HepG2 (cell line): ENCODE measurements around the gene MORN1. TPM values are rescaled to one million over a fixed set of nuclear protein-coding genes. Genes with fewer than 3 reads are reported as not detected.

ENCODE experiments used
- MAFG ChIP-seq: sonication (generic); formaldehyde crosslinking; IDR thresholded peaks from 2 replicates; pipeline ENCODE4 v1.5.1; 2020; ENCODE audit warnings: mild to moderate bottlenecking, missing genetic modification reagents
- MEF2D ChIP-seq: sonication (generic); formaldehyde crosslinking; IDR thresholded peaks from 2 replicates; pipeline ENCODE4 v1.5.1; 2020; ENCODE audit warnings: mild to moderate bottlenecking, missing genetic modification reagents
- NFE2 ChIP-seq: sonication (generic); formaldehyde crosslinking; IDR thresholded peaks from 2 replicates; pipeline ENCODE4 v1.4.0; 2020; ENCODE audit warnings: missing genetic modification reagents
- NR2F1 ChIP-seq, 2 experiments: fragments of 450-650 bp in 1 of 2; formaldehyde crosslinking in 1 of 2; IDR thresholded peaks; 2 replicates each; pipeline versions ENCODE4 v1.5.0 to v1.6.1; 2016 to 2020; ENCODE audit warnings: mild to moderate bottlenecking in 1 of 2, missing compliant biosample characterization in 1 of 2, missing genetic modification reagents in 1 of 2, moderate library complexity in 1 of 2
- SRSF1 ChIP-seq: fragments of 200-400 bp; formaldehyde crosslinking; optimal IDR thresholded peaks from 2 replicates; pipeline ENCODE3; 2017; ENCODE audit warnings: mild to moderate bottlenecking, low read depth, low read length, moderate library complexity
- ZC3H13 ChIP-seq: sonication (generic); formaldehyde crosslinking; IDR thresholded peaks from 2 replicates; pipeline ENCODE4 v1.8.1; 2023; ENCODE audit warnings: mild to moderate bottlenecking, missing genetic modification reagents, moderate library complexity
- ZNF274 ChIP-seq: sonication (generic); formaldehyde crosslinking; IDR thresholded peaks from 2 replicates; pipeline ENCODE4 v1.5.1; 2020; ENCODE audit warnings: mild to moderate bottlenecking, missing genetic modification reagents
- ZNF446 ChIP-seq: sonication (generic); formaldehyde crosslinking; IDR thresholded peaks from 2 replicates; pipeline ENCODE4 v1.5.0; 2020; ENCODE audit warnings: mild to moderate bottlenecking, missing genetic modification reagents
- ZNF678 ChIP-seq: sonication (generic); formaldehyde crosslinking; IDR thresholded peaks from 2 replicates; pipeline ENCODE4 v1.4.0; 2020; ENCODE audit warnings: mild to moderate bottlenecking, missing genetic modification reagents
- ZNF772 ChIP-seq: sonication (generic); formaldehyde crosslinking; IDR thresholded peaks from 2 replicates; pipeline ENCODE4 v1.5.0; 2020; ENCODE audit warnings: mild to moderate bottlenecking, missing genetic modification reagents
- ZSCAN25 ChIP-seq: sonication (generic); formaldehyde crosslinking; IDR thresholded peaks from 2 replicates; pipeline ENCODE4 v1.8.0; 2022; ENCODE audit warnings: mild to moderate bottlenecking, missing genetic modification reagents
- ZSCAN29 ChIP-seq: sonication (generic); formaldehyde crosslinking; conservative IDR thresholded peaks from 2 replicates; pipeline ENCODE4 v1.4.0; 2020; ENCODE audit warnings: mild to moderate bottlenecking, missing genetic modification reagents
- ZSCAN9 ChIP-seq: IDR thresholded peaks from 2 replicates; pipeline ENCODE4 v1.6.1; 2016; ENCODE audit warnings: borderline replicate concordance
- polyA plus RNA-seq, 8 experiments: library from polyadenylated mRNA; depleted of rRNA in 3 of 8; stranded (reverse) in 7 of 8; unstranded in 1 of 8; fragments of >200 nt; fragmentation: Illumina TruSeq in 4 of 8; extraction: Trizol in 4 of 8; gene quantifications; 2 replicates each; pipeline versions ENCODE4 v1.2.1 to v1.2.3, GENCODE V29; 2011 to 2016; ENCODE audit warnings: low read depth in 4 of 8, missing spikeins in 1 of 8, mixed read lengths in 1 of 8; ENCODE audit not compliant: insufficient read depth in 1 of 8
- total RNA-seq, 5 experiments: library from RNA; depleted of rRNA; stranded (reverse); fragments of >200 nt; fragmentation: Illumina TruSeq; extraction: Trizol; gene quantifications; 2 replicates each; pipeline ENCODE4 v1.2.3, GENCODE V29; 2016; ENCODE audit warnings: low read depth in 1 of 5
- TF ChIP-seq, protein P1 (sequence below): sonication (generic); formaldehyde crosslinking; IDR thresholded peaks from 2 replicates; pipeline ENCODE4 v1.4.0; 2020; ENCODE audit warnings: mild to moderate bottlenecking, missing genetic modification reagents
- TF ChIP-seq, protein P2 (sequence below): sonication (generic); formaldehyde crosslinking; IDR thresholded peaks from 2 replicates; pipeline ENCODE4 v1.8.0; 2022; ENCODE audit warnings: missing genetic modification reagents, mild to moderate bottlenecking, moderate library complexity, borderline replicate concordance
- TF ChIP-seq, protein P3 (sequence below): sonication (generic); formaldehyde crosslinking; IDR thresholded peaks from 2 replicates; pipeline ENCODE4 v1.4.0; 2020; ENCODE audit warnings: missing genetic modification reagents, borderline replicate concordance
- TF ChIP-seq, protein P4 (sequence below): sonication (generic); formaldehyde crosslinking; conservative IDR thresholded peaks from 2 replicates; pipeline ENCODE4 v1.4.0; 2020; ENCODE audit warnings: mild to moderate bottlenecking, missing genetic modification reagents, moderate library complexity
- TF ChIP-seq, protein P5 (sequence below): sonication (generic); formaldehyde crosslinking; IDR thresholded peaks from 2 replicates; pipeline ENCODE4 v1.4.0; 2020; ENCODE audit warnings: missing genetic modification reagents

MORN1 gene
- total and polyA plus RNA-seq, 2 of the 13 experiments (the other 11 are each of a cell fraction or from before 2014, with no cell fraction given) = 3.1 to 6.5 TPM

DNA sequence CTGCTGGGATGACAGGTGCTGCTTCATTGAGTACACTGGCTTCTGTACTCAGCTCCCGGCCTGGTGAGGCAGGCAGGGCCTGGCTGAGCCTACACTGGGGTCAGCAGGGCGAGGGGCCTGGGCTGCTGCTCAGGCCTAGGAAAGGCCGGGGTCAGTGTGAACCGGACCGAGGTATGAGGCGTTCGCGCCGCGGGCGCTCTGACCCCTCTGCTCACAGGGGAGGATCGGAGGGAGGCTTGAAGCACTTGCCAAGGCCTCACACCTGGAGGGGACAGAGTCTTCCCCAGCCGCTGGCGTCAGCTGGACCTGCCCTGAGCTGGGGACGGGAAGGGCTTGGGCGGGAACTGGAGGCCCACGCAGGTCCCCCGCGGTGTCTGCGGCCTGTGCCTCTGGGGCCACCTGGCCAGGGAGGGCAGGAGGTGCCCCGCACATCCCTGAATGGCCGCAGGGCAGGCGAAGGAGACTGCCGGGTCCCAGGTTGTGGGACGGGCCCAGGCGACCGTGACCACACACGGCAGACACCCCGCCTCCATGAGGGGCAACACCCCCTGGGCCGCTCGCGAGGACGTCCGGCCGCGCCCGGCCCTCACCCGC, 20.5 kb upstream of the MORN1 start (continued):
- TF ChIP-seq, protein P1, sequence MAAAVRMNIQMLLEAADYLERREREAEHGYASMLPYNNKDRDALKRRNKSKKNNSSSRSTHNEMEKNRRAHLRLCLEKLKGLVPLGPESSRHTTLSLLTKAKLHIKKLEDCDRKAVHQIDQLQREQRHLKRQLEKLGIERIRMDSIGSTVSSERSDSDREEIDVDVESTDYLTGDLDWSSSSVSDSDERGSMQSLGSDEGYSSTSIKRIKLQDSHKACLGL (CRISPR knock-in tag) = peak; percentile 46; the same call in 1 of the 2 replicates
- TF ChIP-seq NR2F1 (CRISPR knock-in tag; IDR thresholded peaks at IDR 0.05) (no peak), ZNF274 (CRISPR knock-in tag) (no peak; the same call in 1 of the 2 replicates), ZSCAN9 (CRISPR knock-in tag) (no peak), ZNF772 (peak; percentile 7; the same call in 1 of the 2 replicates), ZSCAN29 (no peak), SRSF1 (no peak), ZNF678 (CRISPR knock-in tag) (no peak), ZC3H13 (CRISPR knock-in tag) (peak; percentile 35; the same call in 1 of the 2 replicates), MEF2D (CRISPR knock-in tag) (no peak), MAFG (no peak), NFE2 (CRISPR knock-in tag) (no peak), ZNF446 (CRISPR knock-in tag) (peak; percentile 3; the same call in 1 of the 2 replicates), ZSCAN25 (no peak)
- TF ChIP-seq, protein P2, sequence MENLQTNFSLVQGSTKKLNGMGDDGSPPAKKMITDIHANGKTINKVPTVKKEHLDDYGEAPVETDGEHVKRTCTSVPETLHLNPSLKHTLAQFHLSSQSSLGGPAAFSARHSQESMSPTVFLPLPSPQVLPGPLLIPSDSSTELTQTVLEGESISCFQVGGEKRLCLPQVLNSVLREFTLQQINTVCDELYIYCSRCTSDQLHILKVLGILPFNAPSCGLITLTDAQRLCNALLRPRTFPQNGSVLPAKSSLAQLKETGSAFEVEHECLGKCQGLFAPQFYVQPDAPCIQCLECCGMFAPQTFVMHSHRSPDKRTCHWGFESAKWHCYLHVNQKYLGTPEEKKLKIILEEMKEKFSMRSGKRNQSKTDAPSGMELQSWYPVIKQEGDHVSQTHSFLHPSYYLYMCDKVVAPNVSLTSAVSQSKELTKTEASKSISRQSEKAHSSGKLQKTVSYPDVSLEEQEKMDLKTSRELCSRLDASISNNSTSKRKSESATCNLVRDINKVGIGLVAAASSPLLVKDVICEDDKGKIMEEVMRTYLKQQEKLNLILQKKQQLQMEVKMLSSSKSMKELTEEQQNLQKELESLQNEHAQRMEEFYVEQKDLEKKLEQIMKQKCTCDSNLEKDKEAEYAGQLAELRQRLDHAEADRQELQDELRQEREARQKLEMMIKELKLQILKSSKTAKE (CRISPR knock-in tag) = no peak
- TF ChIP-seq, protein P3, sequence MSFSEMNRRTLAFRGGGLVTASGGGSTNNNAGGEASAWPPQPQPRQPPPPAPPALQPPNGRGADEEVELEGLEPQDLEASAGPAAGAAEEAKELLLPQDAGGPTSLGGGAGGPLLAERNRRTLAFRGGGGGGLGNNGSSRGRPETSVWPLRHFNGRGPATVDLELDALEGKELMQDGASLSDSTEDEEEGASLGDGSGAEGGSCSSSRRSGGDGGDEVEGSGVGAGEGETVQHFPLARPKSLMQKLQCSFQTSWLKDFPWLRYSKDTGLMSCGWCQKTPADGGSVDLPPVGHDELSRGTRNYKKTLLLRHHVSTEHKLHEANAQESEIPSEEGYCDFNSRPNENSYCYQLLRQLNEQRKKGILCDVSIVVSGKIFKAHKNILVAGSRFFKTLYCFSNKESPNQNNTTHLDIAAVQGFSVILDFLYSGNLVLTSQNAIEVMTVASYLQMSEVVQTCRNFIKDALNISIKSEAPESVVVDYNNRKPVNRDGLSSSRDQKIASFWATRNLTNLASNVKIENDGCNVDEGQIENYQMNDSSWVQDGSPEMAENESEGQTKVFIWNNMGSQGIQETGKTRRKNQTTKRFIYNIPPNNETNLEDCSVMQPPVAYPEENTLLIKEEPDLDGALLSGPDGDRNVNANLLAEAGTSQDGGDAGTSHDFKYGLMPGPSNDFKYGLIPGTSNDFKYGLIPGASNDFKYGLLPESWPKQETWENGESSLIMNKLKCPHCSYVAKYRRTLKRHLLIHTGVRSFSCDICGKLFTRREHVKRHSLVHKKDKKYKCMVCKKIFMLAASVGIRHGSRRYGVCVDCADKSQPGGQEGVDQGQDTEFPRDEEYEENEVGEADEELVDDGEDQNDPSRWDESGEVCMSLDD (CRISPR knock-in tag) = no peak
- TF ChIP-seq, protein P4, sequence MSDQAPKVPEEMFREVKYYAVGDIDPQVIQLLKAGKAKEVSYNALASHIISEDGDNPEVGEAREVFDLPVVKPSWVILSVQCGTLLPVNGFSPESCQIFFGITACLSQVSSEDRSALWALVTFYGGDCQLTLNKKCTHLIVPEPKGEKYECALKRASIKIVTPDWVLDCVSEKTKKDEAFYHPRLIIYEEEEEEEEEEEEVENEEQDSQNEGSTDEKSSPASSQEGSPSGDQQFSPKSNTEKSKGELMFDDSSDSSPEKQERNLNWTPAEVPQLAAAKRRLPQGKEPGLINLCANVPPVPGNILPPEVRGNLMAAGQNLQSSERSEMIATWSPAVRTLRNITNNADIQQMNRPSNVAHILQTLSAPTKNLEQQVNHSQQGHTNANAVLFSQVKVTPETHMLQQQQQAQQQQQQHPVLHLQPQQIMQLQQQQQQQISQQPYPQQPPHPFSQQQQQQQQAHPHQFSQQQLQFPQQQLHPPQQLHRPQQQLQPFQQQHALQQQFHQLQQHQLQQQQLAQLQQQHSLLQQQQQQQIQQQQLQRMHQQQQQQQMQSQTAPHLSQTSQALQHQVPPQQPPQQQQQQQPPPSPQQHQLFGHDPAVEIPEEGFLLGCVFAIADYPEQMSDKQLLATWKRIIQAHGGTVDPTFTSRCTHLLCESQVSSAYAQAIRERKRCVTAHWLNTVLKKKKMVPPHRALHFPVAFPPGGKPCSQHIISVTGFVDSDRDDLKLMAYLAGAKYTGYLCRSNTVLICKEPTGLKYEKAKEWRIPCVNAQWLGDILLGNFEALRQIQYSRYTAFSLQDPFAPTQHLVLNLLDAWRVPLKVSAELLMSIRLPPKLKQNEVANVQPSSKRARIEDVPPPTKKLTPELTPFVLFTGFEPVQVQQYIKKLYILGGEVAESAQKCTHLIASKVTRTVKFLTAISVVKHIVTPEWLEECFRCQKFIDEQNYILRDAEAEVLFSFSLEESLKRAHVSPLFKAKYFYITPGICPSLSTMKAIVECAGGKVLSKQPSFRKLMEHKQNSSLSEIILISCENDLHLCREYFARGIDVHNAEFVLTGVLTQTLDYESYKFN (CRISPR knock-in tag) = no peak
- TF ChIP-seq, protein P5, sequence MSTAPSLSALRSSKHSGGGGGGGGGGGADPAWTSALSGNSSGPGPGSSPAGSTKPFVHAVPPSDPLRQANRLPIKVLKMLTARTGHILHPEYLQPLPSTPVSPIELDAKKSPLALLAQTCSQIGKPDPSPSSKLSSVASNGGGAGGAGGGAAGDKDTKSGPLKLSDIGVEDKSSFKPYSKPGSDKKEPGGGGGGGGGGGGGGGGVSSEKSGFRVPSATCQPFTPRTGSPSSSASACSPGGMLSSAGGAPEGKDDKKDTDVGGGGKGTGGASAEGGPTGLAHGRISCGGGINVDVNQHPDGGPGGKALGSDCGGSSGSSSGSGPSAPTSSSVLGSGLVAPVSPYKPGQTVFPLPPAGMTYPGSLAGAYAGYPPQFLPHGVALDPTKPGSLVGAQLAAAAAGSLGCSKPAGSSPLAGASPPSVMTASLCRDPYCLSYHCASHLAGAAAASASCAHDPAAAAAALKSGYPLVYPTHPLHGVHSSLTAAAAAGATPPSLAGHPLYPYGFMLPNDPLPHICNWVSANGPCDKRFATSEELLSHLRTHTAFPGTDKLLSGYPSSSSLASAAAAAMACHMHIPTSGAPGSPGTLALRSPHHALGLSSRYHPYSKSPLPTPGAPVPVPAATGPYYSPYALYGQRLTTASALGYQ (CRISPR knock-in tag) = no peak
